ENCODE results near the gene HDAC1.

GRCh38 chr1:32249831-32250525 is 41.9 kb upstream of the HDAC1 start:
- TF ChIP-seq, protein P1, sequence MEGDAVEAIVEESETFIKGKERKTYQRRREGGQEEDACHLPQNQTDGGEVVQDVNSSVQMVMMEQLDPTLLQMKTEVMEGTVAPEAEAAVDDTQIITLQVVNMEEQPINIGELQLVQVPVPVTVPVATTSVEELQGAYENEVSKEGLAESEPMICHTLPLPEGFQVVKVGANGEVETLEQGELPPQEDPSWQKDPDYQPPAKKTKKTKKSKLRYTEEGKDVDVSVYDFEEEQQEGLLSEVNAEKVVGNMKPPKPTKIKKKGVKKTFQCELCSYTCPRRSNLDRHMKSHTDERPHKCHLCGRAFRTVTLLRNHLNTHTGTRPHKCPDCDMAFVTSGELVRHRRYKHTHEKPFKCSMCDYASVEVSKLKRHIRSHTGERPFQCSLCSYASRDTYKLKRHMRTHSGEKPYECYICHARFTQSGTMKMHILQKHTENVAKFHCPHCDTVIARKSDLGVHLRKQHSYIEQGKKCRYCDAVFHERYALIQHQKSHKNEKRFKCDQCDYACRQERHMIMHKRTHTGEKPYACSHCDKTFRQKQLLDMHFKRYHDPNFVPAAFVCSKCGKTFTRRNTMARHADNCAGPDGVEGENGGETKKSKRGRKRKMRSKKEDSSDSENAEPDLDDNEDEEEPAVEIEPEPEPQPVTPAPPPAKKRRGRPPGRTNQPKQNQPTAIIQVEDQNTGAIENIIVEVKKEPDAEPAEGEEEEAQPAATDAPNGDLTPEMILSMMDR (IDR thresholded peaks at IDR 0.05; ENCODE audit: low read depth, low read length, missing input control) = no peak
- peak; percentile 60 for TF ChIP-seq SP1 (IDR thresholded peaks at IDR 0.05)
- no peak for TF ChIP-seq TAF1 (conservative IDR thresholded peaks at IDR 0.05)
- TF ChIP-seq YY1 (IDR thresholded peaks at IDR 0.05) = no peak
- TF ChIP-seq, protein P2, sequence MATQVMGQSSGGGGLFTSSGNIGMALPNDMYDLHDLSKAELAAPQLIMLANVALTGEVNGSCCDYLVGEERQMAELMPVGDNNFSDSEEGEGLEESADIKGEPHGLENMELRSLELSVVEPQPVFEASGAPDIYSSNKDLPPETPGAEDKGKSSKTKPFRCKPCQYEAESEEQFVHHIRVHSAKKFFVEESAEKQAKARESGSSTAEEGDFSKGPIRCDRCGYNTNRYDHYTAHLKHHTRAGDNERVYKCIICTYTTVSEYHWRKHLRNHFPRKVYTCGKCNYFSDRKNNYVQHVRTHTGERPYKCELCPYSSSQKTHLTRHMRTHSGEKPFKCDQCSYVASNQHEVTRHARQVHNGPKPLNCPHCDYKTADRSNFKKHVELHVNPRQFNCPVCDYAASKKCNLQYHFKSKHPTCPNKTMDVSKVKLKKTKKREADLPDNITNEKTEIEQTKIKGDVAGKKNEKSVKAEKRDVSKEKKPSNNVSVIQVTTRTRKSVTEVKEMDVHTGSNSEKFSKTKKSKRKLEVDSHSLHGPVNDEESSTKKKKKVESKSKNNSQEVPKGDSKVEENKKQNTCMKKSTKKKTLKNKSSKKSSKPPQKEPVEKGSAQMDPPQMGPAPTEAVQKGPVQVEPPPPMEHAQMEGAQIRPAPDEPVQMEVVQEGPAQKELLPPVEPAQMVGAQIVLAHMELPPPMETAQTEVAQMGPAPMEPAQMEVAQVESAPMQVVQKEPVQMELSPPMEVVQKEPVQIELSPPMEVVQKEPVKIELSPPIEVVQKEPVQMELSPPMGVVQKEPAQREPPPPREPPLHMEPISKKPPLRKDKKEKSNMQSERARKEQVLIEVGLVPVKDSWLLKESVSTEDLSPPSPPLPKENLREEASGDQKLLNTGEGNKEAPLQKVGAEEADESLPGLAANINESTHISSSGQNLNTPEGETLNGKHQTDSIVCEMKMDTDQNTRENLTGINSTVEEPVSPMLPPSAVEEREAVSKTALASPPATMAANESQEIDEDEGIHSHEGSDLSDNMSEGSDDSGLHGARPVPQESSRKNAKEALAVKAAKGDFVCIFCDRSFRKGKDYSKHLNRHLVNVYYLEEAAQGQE (IDR thresholded peaks at IDR 0.05) = peak; percentile 37
- TF ChIP-seq ATF3 (IDR thresholded peaks at IDR 0.05) = no peak
- peak; percentile 80 to 91 for TF ChIP-seq RXRA (IDR thresholded peaks at IDR 0.05)

All from liver (tissue), 3 donors.